ENCODE results near the gene MLXIP.
A peak's percentile ranks its signal among the peaks of the same experiment; 100 is the strongest.
"Not testable (repeated sequence)": the region's sequence is repeated elsewhere in the genome, so short reads cannot be mapped to it uniquely, and the experiment has no call there.

Gene MLXIP

GRCh38 chr12:122094735-122095631, 16.4 kb downstream of the MLXIP start:
- DNase-seq, result no peak

GRCh38 chr12:122096014-122096413, 17.5 kb downstream of the MLXIP start:
- DNase-seq, result no peak

GRCh38 chr12:122096591-122097149, 18.1 kb downstream of the MLXIP start:
- DNase-seq, result no peak

- no peak for DNase-seq
These were observed 19.0 kb downstream of the MLXIP start for GRCh38 chr12:122097584-122097926.

DNA sequence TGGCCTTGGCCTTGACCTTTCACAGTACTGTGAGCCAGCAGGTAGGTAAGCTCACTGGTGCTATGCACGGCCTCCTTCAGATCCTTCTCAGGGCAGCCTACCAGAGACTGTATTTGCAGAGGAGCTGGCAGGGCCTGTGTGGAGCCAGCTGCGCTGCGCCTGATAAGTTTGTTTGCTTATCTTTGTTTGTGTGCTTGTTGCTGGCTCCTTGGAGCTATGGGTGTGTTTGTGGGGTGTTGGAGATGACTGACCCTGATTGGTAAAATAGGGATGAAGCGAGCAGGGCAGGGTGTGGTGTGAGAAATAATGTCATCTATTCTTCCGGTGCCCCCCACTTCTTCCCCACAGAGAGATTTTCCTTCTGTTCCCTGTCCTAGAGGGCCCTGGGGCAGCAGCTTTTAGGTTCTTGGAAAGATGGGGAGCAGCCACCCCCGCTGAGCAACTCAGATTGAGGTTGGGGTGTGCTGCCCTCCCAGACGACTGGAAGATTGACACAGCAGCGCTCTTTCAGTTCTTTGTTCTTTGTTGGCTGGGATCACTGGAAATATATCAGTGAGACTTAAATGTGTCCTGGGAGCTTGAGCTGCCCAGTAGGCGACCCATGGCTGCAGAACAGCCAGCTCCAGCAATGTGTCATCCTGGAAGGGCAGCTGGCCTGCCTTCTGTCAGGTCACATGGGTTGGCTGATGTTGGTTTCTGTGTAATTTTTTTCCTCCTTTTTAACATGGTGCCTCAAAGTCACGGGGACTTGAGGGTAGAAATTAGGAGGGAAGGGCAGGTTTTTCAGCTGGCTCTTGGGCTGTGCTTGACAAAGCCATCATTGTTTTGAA, 19.6 kb downstream of the MLXIP start:
- peak in 38 of 51 donors; percentile 28 to 85 (median 59) for DNase-seq

DNA sequence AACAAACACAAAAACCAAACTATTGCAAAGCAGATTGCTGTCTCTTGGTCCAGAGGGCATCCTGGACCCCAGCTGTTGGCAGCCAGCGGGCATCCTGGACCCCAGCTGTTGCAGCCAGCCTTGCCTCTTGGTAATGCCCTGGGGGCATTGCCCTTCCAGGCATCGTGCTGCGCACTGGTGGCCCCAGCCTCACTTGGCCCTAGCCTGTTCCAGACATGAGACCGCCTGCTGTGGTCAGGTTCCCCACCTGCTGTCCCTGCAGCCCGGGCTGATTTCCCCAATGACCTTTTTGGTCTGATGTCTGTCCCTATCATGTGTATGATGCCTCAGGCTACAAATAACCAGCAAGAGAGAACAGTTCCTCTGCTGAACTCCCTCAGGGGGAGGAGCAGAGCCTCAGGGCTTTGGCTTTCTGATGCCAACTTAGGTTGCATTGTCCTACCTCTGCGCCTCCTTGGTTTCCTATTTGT, 20.8 kb downstream of the MLXIP start:
- DNase-seq, result no peak

DNA sequence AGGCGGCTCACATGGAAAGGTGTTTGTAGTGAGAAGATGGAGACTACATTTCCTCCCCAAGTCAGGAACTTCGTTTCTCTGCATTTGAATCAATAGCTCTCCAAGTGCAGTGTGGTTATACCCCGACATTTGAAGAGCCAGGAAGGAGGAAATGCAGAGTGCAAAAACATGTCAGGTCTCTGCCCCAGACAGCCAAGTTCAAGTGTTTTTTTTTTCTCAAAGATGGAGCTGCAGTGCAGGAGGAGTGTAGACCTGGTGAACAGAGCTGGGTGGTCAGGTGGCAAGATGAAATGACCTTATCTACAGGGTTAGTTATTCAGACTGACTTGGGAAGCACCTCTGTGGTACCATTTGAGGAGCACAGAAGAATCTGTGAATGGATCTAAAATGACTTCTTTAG, 21.3 kb downstream of the MLXIP start:
- DNase-seq, result no peak

DNA sequence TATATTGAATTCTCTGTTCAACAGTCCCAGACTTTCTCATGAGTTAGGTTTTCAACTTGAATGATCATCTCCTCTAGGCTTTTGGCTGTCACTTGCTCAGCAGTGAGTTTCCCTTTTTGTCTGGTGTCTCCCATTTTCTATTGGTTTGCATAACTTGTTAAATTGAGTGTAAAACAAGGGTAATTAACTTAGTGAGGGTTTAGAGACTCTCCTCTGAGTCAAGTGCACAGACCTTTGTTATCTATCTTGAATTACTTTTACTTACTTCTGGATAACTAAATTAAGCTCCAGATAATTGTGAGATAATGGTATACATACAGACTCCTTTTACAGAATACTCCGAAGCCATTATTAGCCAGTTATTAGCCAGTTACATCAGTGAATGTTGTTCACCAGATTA, 22.0 kb downstream of the MLXIP start:
- no peak for DNase-seq

DNA sequence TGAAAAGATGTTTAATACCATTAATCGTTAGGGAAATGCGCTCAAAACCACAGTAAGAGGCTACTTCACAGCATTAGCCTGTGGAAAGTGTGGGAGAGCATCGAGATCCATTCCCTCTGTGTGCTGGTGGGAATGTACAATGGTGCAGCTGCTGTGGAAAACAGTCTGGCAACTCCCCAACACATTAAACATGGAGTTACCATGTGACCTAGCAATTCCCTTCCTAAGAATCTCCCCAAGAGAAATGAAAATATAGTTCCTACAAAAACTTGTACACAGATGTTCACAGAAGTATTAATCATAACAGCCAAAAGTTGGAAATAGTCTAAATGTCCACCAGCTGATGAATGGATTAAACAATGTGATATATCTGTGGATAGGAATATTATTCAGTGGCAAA, 23.8 kb downstream of the MLXIP start:
- DNase-seq, result no peak

DNA sequence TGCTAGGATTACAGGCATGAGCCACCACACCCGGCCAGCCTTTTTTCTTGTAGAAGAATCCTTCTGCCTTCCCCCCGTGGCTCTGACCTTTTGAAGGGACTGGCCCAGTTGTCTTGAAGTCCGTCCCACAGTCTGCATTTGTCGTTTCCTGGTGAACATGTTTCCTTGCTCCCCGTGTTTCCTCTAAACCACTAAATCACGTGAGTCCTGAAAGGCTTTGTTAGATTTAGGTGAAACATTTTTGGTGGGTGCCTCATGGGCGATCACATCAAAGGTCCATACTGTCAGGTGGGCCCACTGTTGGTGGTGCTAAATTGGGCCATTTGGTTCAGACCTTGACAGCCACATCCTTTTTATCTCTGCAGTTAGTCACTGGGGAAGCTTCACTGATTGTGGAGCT, 26.3 kb downstream of the MLXIP start:
- no peak for DNase-seq

- DNase-seq, result not testable (repeated sequence)
These were observed 26.9 kb downstream of the MLXIP start for GRCh38 chr12:122105496-122105895.

GRCh38 chr12:122106843-122107242, 28.3 kb downstream of the MLXIP start:
- DNase-seq, result peak in 2 of 51 donors; percentile 16 to 41

- DNase-seq, result peak in 1 of 51 donors; percentile 9
These were observed 28.7 kb downstream of the MLXIP start for GRCh38 chr12:122107261-122107660.

DNA sequence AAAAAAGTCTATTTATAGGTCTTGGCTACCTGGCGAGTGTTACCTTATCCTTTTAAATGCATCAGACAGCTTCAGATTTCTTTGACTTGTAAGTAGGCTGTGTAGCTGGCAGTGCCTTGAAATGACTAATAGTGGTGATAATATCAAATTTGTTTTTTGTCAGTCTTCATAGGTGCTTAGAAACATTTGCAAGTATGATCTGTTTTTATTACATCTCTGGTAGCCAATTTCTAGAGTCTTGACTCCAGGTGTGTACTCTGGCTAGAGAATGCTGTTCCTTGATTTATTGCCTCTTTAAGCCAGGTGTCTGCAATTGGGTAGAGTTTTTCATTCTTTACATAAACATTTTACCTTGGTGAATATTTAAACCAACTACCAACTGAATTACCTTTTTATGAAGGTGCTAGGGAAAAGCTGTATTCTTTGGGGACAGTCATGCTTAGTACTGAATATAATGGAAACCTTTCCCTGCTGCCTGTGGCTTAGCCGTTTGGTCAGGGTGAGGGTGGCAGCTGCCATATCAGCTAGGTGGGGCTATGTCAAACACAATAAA, 32.6 kb downstream of the MLXIP start:
- DNase-seq, result no peak

- DNase-seq, result peak in 46 of 51 donors; percentile 17 to 94 (median 77)
These were observed 38.4 kb downstream of the MLXIP start for GRCh38 chr12:122116707-122117535.

GRCh38 chr12:122117979-122118378, 39.4 kb downstream of the MLXIP start:
- DNase-seq, result peak in 2 of 51 donors; percentile 8 to 9

DNA sequence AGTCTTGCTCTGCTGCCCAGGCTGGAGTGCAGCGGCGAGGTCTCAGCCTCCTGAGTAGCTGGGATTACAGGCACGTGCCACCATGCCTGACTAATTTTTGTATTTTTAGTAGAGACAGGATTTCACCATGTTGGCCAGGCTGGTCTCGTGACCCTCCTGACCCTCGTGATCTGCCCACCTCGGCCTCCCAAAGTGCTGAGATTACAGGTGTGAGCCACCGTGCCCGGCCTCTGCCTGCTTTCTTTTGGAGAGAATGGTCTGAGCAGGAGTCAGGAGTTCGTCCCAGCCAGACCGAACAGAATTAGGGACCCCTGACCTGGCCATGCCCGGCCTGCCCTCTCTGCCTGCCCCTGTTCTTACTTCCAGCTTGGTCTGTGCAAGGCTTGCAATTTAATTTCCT, 42.8 kb downstream of the MLXIP start:
- DNase-seq, result not testable (repeated sequence)

DNA sequence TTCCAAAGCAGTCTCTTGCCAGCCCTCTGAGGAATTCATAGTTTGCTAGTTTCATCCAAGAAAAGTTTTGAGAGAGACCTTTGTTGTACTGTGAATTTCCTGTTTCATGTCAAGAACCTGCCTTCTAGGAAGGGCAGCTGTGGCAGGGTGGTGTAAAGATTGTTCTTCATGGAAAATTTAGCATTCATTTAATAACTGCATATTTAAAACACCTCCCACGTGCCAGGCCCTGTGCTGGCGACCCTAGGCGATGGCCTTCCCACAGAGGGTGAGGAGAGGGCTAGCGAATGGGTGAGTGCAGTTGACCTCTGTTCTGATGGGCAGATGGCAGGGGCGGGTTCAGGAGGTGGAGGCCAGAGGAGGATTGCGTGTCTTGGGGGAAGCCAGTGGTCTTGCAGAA, 43.2 kb downstream of the MLXIP start:
- no peak for DNase-seq

DNA sequence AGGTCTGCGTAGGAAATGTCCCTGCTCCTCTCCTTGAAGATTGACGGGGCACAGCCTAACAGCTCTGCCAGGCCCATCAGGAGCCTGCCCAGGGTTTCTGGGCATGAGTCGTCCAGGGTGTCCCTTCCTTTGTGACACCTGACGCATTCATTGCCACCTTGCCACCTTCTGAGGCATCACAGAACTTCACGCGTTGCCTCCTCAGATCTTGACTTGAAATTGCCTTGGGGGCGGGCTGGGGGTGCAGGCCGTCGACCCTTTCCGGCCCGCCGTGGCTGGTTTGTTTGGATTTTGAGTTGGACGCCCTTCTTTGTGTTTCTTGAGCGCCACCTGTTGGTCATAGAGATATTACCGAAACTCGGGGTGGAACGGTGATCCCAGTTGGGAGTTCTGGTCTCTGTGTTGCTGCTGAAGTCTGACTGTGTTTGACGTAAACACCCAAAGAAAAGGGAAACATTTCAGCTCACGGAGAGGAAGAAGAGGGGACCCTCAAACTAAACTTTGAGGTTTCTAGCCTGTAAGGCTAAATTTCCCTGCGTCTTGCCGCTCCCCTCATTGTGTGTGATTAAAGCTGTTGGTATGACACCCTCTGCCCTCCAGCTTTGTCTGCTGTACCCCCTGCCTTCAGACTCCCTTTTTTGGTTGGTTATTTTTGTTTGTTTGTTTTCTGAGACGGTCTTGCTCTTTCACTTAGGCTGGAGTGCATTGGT, 44.6 kb downstream of the MLXIP start:
- DNase-seq, result peak in 39 of 51 donors; percentile 15 to 79 (median 46)

- DNase-seq, result no peak
These were observed 45.2 kb downstream of the MLXIP start for GRCh38 chr12:122123761-122124145.

Data from hypothalamus (tissue), 51 donors.